HepG2 (cell line): ENCODE results near the gene FOXK2. TPM values are rescaled to one million over a fixed set of nuclear protein-coding genes. Genes with fewer than 3 reads are reported as not detected.

Source experiments
- ATAC-seq: fragments of 200-7000 bp; cut with Tn5 transposase; 3 replicates; pipeline ENCODE4 v1.9.1; 2020; ENCODE audit warnings: mild to moderate bottlenecking, moderate library complexity
- BruUV-seq: library from RNA; stranded (reverse); fragments of 400-500 nt; replicated peaks from 2 replicates; lab custom pipeline; 2021; lab: Mats Ljungman, UMichigan
- CTCF ChIA-PET: fragments of 300-600 bp; formaldehyde crosslinking; extraction: SDS; loops from one replicate; lab custom pipeline; 2021; ENCODE audit warnings: low total read pairs, inconsistent platforms, low intra/inter-chr PET ratio; lab: Yijun Ruan, JAX
- POLR2A ChIA-PET: fragments of 350-600 bp; sonication (Branson Sonifier 250); formaldehyde crosslinking; loops from one replicate; lab custom pipeline; 2020; ENCODE audit warnings: antibody characterized with exemption, inconsistent platforms; lab: Yijun Ruan, JAX
- DNase-seq: peaks from one replicate; pipeline ENCODE4 v3.0.0-alpha.2; 2015; ENCODE audit warnings: low spot score
- FAIRE-seq: peaks from 3 replicates; lab custom pipeline; 2011; peaks lifted over from hg19 to GRCh38; lab: Jason Lieb, UNC
- H2AFZ ChIP-seq: one replicate; pipeline ENCODE4 v1.6.1; 2011; ENCODE audit warnings: low read length, inconsistent platforms
- H3K27ac ChIP-seq: fragments of 300-600 bp; 3 replicates; pipeline ENCODE4 v1.8.0; 2011; ENCODE audit warnings: mixed run types, mild to moderate bottlenecking, mixed read lengths, low read length, inconsistent platforms; ENCODE audit not compliant: insufficient read depth; ENCODE audit errors: extremely low read length
- H3K27me3 ChIP-seq, 2 experiments: fragments of 200-600 bp in 1 of 2; 2 replicates in 1 of 2; 3 replicates in 1 of 2; pipeline versions ENCODE4 v1.6.0 to v1.8.0; 2011; ENCODE audit warnings: low read length in 2 of 2, mild to moderate bottlenecking in 2 of 2, moderate library complexity in 2 of 2, inconsistent platforms in 1 of 2; ENCODE audit not compliant: insufficient read depth in 2 of 2, control insufficient read depth in 1 of 2
- H3K36me3 ChIP-seq, 2 experiments: fragments of 200-600 bp in 1 of 2; replicated peaks in 1 of 2; 2 replicates in 1 of 2; 3 replicates in 1 of 2; pipeline versions ENCODE4 v1.5.1 to v1.8.0; 2011; ENCODE audit warnings: low read length in 2 of 2, inconsistent platforms in 1 of 2; ENCODE audit not compliant: insufficient read depth in 2 of 2, control insufficient read depth in 1 of 2
- H3K4me1 ChIP-seq: 2 replicates; pipeline ENCODE4 v1.5.1; 2012; ENCODE audit warnings: low read length, inconsistent platforms; ENCODE audit not compliant: insufficient read depth
- H3K4me2 ChIP-seq: 2 replicates; pipeline ENCODE4 v1.6.0; 2011; ENCODE audit warnings: low read depth, low read length, inconsistent platforms
- H3K4me3 ChIP-seq, 3 experiments: fragments of 200-600 bp in 1 of 3; sonication (generic), shearing (Covaris generic) in 1 of 3; replicated peaks in 1 of 3; 2 replicates each; pipeline ENCODE4 v1.5.1; 2011 to 2016; ENCODE audit warnings: low read length in 3 of 3, inconsistent platforms in 2 of 3, low read depth in 2 of 3, mild to moderate bottlenecking in 2 of 3, control low read depth in 1 of 3, mixed read lengths in 1 of 3; ENCODE audit not compliant: insufficient read depth in 1 of 3
- H3K79me2 ChIP-seq: one replicate; pipeline ENCODE4 v1.6.1; 2011; ENCODE audit warnings: low read length, inconsistent platforms; ENCODE audit not compliant: insufficient read depth
- H3K9ac ChIP-seq: 2 replicates; pipeline ENCODE4 v1.6.0; 2011; ENCODE audit warnings: mild to moderate bottlenecking, low read depth, low read length, inconsistent platforms; ENCODE audit not compliant: insufficient read depth
- H3K9me3 ChIP-seq: 2 replicates; pipeline ENCODE4 v1.5.1; 2012; ENCODE audit warnings: mild to moderate bottlenecking, low read length
- H4K20me1 ChIP-seq: 2 replicates; pipeline ENCODE4 v1.6.0; 2011; ENCODE audit warnings: inconsistent platforms, mild to moderate bottlenecking, low read length, moderate library complexity; ENCODE audit not compliant: insufficient read depth
- EEA1 ChIP-seq: sonication (generic); formaldehyde crosslinking; IDR thresholded peaks from 2 replicates; pipeline ENCODE4 v1.5.1; 2020; ENCODE audit warnings: mild to moderate bottlenecking, missing genetic modification reagents, borderline replicate concordance
- ETV6 ChIP-seq: sonication (generic); formaldehyde crosslinking; conservative IDR thresholded peaks from 2 replicates; pipeline ENCODE4 v1.4.0; 2020; ENCODE audit warnings: missing genetic modification reagents
- HOXA9 ChIP-seq: sonication (generic); formaldehyde crosslinking; IDR thresholded peaks from 2 replicates; pipeline ENCODE4 v1.8.1; 2022; ENCODE audit warnings: missing genetic modification reagents, mild to moderate bottlenecking, moderate library complexity, borderline replicate concordance
- KLF11 ChIP-seq: IDR thresholded peaks from 2 replicates; pipeline ENCODE4 v1.6.1; 2016; ENCODE audit warnings: missing compliant biosample characterization
- KLF15 ChIP-seq: sonication (generic); formaldehyde crosslinking; IDR thresholded peaks from 2 replicates; pipeline ENCODE4 v1.8.1; 2023; ENCODE audit warnings: borderline replicate concordance, mild to moderate bottlenecking, inconsistent platforms, missing genetic modification reagents, mixed read lengths
- LRRFIP1 ChIP-seq: sonication (generic); formaldehyde crosslinking; conservative IDR thresholded peaks from 2 replicates; pipeline ENCODE4 v1.4.0; 2020; ENCODE audit warnings: missing genetic modification reagents
- NCOA2 ChIP-seq: sonication (generic); formaldehyde crosslinking; IDR thresholded peaks from 2 replicates; pipeline ENCODE4 v1.8.0; 2022; ENCODE audit warnings: inconsistent platforms
- NFATC3 ChIP-seq: sonication (generic); formaldehyde crosslinking; IDR thresholded peaks from 2 replicates; pipeline ENCODE4 v1.5.1; 2020; ENCODE audit warnings: mild to moderate bottlenecking, missing genetic modification reagents
- RAD51 ChIP-seq: fragments of 450-650 bp; IDR thresholded peaks from 2 replicates; pipeline ENCODE4 v1.6.1; 2016; ENCODE audit warnings: borderline replicate concordance
- RARG ChIP-seq: sonication (generic); formaldehyde crosslinking; IDR thresholded peaks from 2 replicates; pipeline ENCODE4 v1.4.0; 2020; ENCODE audit warnings: low read depth, mild to moderate bottlenecking, missing genetic modification reagents
- RBM22 ChIP-seq: fragments of 200-400 bp; formaldehyde crosslinking; optimal IDR thresholded peaks from 2 replicates; pipeline ENCODE3; 2017; ENCODE audit warnings: mild to moderate bottlenecking, low read length, moderate library complexity
- YY1 ChIP-seq: IDR thresholded peaks from 2 replicates; pipeline ENCODE4 v1.6.1; 2011; ENCODE audit warnings: low read length, low read depth, moderate library complexity, mild to moderate bottlenecking; ENCODE audit not compliant: insufficient read depth, insufficient replicate concordance
- ZBTB26 ChIP-seq: IDR thresholded peaks from 2 replicates; pipeline ENCODE4 v1.6.1; 2016; ENCODE audit warnings: missing compliant biosample characterization, missing genetic modification reagents, borderline replicate concordance
- ZBTB34 ChIP-seq: sonication (generic); formaldehyde crosslinking; IDR thresholded peaks from 2 replicates; pipeline ENCODE4 v1.8.0; 2022; ENCODE audit warnings: mild to moderate bottlenecking, missing genetic modification reagents
- ZFP37 ChIP-seq: sonication (generic); formaldehyde crosslinking; IDR thresholded peaks from 2 replicates; pipeline ENCODE4 v1.4.0; 2020; ENCODE audit warnings: missing genetic modification reagents, borderline replicate concordance
- ZNF17 ChIP-seq: sonication (generic); formaldehyde crosslinking; IDR thresholded peaks from 2 replicates; pipeline ENCODE4 v1.5.0; 2020; ENCODE audit warnings: mild to moderate bottlenecking, missing genetic modification reagents
- ZNF335 ChIP-seq: sonication (generic); formaldehyde crosslinking; IDR thresholded peaks from 2 replicates; pipeline ENCODE4 v1.4.0; 2020; ENCODE audit warnings: missing genetic modification reagents
- ZNF570 ChIP-seq: sonication (generic); formaldehyde crosslinking; IDR thresholded peaks from 2 replicates; pipeline ENCODE4 v1.4.0; 2020; ENCODE audit warnings: mild to moderate bottlenecking, missing genetic modification reagents, borderline replicate concordance
- ZNF703 ChIP-seq: sonication (generic); formaldehyde crosslinking; IDR thresholded peaks from 2 replicates; pipeline ENCODE4 v1.5.1; 2020; ENCODE audit warnings: missing genetic modification reagents, mild to moderate bottlenecking, moderate library complexity, borderline replicate concordance
- ZNF891 ChIP-seq: sonication (generic); formaldehyde crosslinking; IDR thresholded peaks from 2 replicates; pipeline ENCODE4 v1.5.0; 2020; ENCODE audit warnings: mild to moderate bottlenecking, missing genetic modification reagents
- WGBS: methylation state at CpG from one replicate; pipeline ENCODE4 v1.1.6; 2017; ENCODE audit warnings: low lambda C conversion rate; 5-methylcytosine and 5-hydroxymethylcytosine counted together
- in situ Hi-C: cut with HindIII; loops from 2 replicates; pipeline ENCODE4 v1.10.0; 2017; ENCODE audit warnings: low pct_unique_long_range_greater_than_20kb; ENCODE audit not compliant: extremely low pct_ligation_motif_present
- intact Hi-C: fragments of 100-400 bp; cut with micrococcal nuclease; formaldehyde crosslinking; loops from one replicate; pipeline ENCODE4 v1.10.0; 2022; ENCODE audit not compliant: unreplicated experiment
- polyA plus RNA-seq, 8 experiments: library from polyadenylated mRNA; depleted of rRNA in 3 of 8; stranded (reverse) in 7 of 8; unstranded in 1 of 8; fragments of >200 nt; fragmentation: Illumina TruSeq in 4 of 8; extraction: Trizol in 4 of 8; gene quantifications; 2 replicates each; pipeline versions ENCODE4 v1.2.1 to v1.2.3, GENCODE V29; 2011 to 2016; ENCODE audit warnings: low read depth in 4 of 8, missing spikeins in 1 of 8, mixed read lengths in 1 of 8; ENCODE audit not compliant: insufficient read depth in 1 of 8
- total RNA-seq, 5 experiments: library from RNA; depleted of rRNA; stranded (reverse); fragments of >200 nt; fragmentation: Illumina TruSeq; extraction: Trizol; gene quantifications; 2 replicates each; pipeline ENCODE4 v1.2.3, GENCODE V29; 2016; ENCODE audit warnings: low read depth in 1 of 5

Gene FOXK2
- total and polyA plus RNA-seq, 2 of the 13 experiments (the other 11 are each of a cell fraction or from before 2014, with no cell fraction given): 67.1 to 67.2 TPM

- ChIA-PET CTCF (interaction anchor here (2.2 kb wide), 1 partner anchor 56 kb away, joined by 15 read pairs; no protein-coding TSS in a partner anchor), POLR2A (interaction anchor here (0.6 to 3.1 kb wide), 13 partner anchors 8 to 170 kb away, joined by 3 to 18 read pairs (median 5); partner anchors contain the start of gene FOXK2)
- in situ Hi-C loops: no loop called here
- H3K4me1 ChIP-seq: peaks cover 65% of the 10 kb centered on the region
- FAIRE-seq: no peak
- no peaks in the 10 kb centered on the region for H3K79me2 ChIP-seq
- no peaks in the 10 kb centered on the region for H3K36me3 ChIP-seq
- ATAC-seq: no peak; the same call in 2 of the 3 replicates
- peak overlapping the region; percentile 11 for H2AFZ ChIP-seq
- H3K4me2 ChIP-seq: peak overlapping the region; percentile 85
- peak overlapping the region; percentile 16 for H3K27ac ChIP-seq
- 40% methylated on average over 10 of the region's 12 CpGs for whole genome bisulfite sequencing
- DNase-seq: peak; percentile 48
- H4K20me1 ChIP-seq: no peaks in the 10 kb centered on the region
- peak overlapping the region; percentile 54 for H3K9ac ChIP-seq
- no peaks in the 10 kb centered on the region; a peak in 1 of 5 replicates for H3K27me3 ChIP-seq
- BruUV-seq: no TSS peak
- peak overlapping the region; percentile 54 to 69 (median 57) for H3K4me3 ChIP-seq
- intact Hi-C loops: loop anchor here (2.0 kb wide), 1 partner anchor 57 kb away; no protein-coding TSS in a partner anchor
- H3K9me3 ChIP-seq: no peaks in the 10 kb centered on the region
- TF ChIP-seq ZNF891 (CRISPR knock-in tag) (no peak), YY1 (peak; percentile 3), NCOA2 (CRISPR knock-in tag) (no peak), RBM22 (no peak), HOXA9 (no peak), EEA1 (CRISPR knock-in tag) (no peak), ZNF17 (CRISPR knock-in tag) (no peak), ZBTB34 (CRISPR knock-in tag) (no peak), RAD51 (no peak), ZNF570 (CRISPR knock-in tag) (no peak), RARG (CRISPR knock-in tag) (no peak), ZNF335 (CRISPR knock-in tag) (peak; percentile 77; the same call in 1 of the 2 replicates), LRRFIP1 (CRISPR knock-in tag) (no peak), KLF11 (CRISPR knock-in tag) (no peak), ETV6 (no peak), KLF15 (no peak), ZBTB26 (no peak), ZNF703 (no peak), NFATC3 (CRISPR knock-in tag) (0 out of 2 replicates have a peak, but pooled peaks have one; percentile 18), ZFP37 (0 out of 2 replicates have a peak, but pooled peaks have one; percentile 13)
These were observed 23.5 kb upstream of the FOXK2 start for GRCh38 chr17:82495844-82496528.
